ENCODE results near the gene TSPAN19. TPM values are rescaled to one million over a fixed set of nuclear protein-coding genes. Genes with fewer than 3 reads are reported as not detected.

Gene TSPAN19
- total RNA-seq, 1 experiment from 2014 or later: not detected

- Histone ChIP-seq H4K20me1 (ENCODE audit: insufficient read depth) (no peaks in the 10 kb centered on the region), H3K79me2 (ENCODE audit: low read depth) (no peaks in the 10 kb centered on the region), H3K4me2 (no peak overlapping the region), H3K27me3 (ENCODE audit: insufficient read depth, low read depth) (no peaks in the 10 kb centered on the region), H3K9me3 (ENCODE audit: insufficient read depth, low read depth) (no peaks in the 10 kb centered on the region), H3K4me1 (replicated peaks; ENCODE audit: insufficient read depth) (no peaks in the 10 kb centered on the region), H3F3A (ENCODE audit: insufficient read depth, low read depth) (no peaks in the 10 kb centered on the region), H3K27ac (no peak overlapping the region), H2AFZ (no peak overlapping the region), H3K4me3 (no peak overlapping the region), H3K9me2 (ENCODE audit: insufficient read depth) (no peaks in the 10 kb centered on the region), H3K36me3 (ENCODE audit: low read depth) (no peaks in the 10 kb centered on the region)
- intact Hi-C loops (cut with micrococcal nuclease; ENCODE audit: unreplicated experiment): no loop called here
- ChIA-PET CTCF (no interaction called here), POLR2A (ENCODE audit: unreplicated experiment) (no interaction called here)
- DNase-seq: no peak
- no TSS peak for BruUV-seq (replicated peaks)
- no peak for TF ChIP-seq CTCF (conservative IDR thresholded peaks at IDR 0.05)
- TF ChIP-seq EZH2 (IDR thresholded peaks at IDR 0.05; ENCODE audit: low read depth): no peak
Observed at GRCh38 chr12:85043829-85044228, 7.8 kb upstream of the TSPAN19 start.

- Histone ChIP-seq H3F3A (ENCODE audit: insufficient read depth, low read depth) (no peaks in the 10 kb centered on the region), H3K9me2 (ENCODE audit: insufficient read depth) (no peaks in the 10 kb centered on the region), H3K36me3 (ENCODE audit: low read depth) (no peaks in the 10 kb centered on the region), H4K20me1 (ENCODE audit: insufficient read depth) (no peaks in the 10 kb centered on the region), H3K4me1 (replicated peaks; ENCODE audit: insufficient read depth) (no peaks in the 10 kb centered on the region), H2AFZ (no peak overlapping the region), H3K27me3 (ENCODE audit: insufficient read depth, low read depth) (no peaks in the 10 kb centered on the region), H3K4me3 (no peak overlapping the region), H3K9me3 (ENCODE audit: insufficient read depth, low read depth) (no peaks in the 10 kb centered on the region), H3K79me2 (ENCODE audit: low read depth) (no peaks in the 10 kb centered on the region), H3K4me2 (no peak overlapping the region), H3K27ac (no peak overlapping the region)
- no peak for DNase-seq
- TF ChIP-seq CTCF (conservative IDR thresholded peaks at IDR 0.05): no peak
- no peak for TF ChIP-seq EZH2 (IDR thresholded peaks at IDR 0.05; ENCODE audit: low read depth)
- intact Hi-C loops (cut with micrococcal nuclease; ENCODE audit: unreplicated experiment): no loop called here
- POLR2A ChIA-PET (ENCODE audit: unreplicated experiment): no interaction called here
- no TSS peak for BruUV-seq (replicated peaks)
- CTCF ChIA-PET: no interaction called here
Observed at GRCh38 chr12:85041395-85041794, 5.3 kb upstream of the TSPAN19 start.

GRCh38 chr12:85036733-85037132 is 656 bp upstream of the TSPAN19 start:
- Histone ChIP-seq H3K4me2 (peak overlapping the region; percentile 85), H4K20me1 (ENCODE audit: insufficient read depth) (no peaks in the 10 kb centered on the region), H3K79me2 (ENCODE audit: low read depth) (no peaks in the 10 kb centered on the region), H3K4me3 (peak overlapping the region; percentile 60), H3K9me2 (ENCODE audit: insufficient read depth) (no peaks in the 10 kb centered on the region), H3K27me3 (ENCODE audit: insufficient read depth, low read depth) (no peaks in the 10 kb centered on the region), H3K4me1 (replicated peaks; ENCODE audit: insufficient read depth) (no peaks in the 10 kb centered on the region; the same call in 1 of the 2 replicates), H3K36me3 (ENCODE audit: low read depth) (no peaks in the 10 kb centered on the region), H2AFZ (peak overlapping the region; percentile 88), H3K9me3 (ENCODE audit: insufficient read depth, low read depth) (no peaks in the 10 kb centered on the region), H3F3A (ENCODE audit: insufficient read depth, low read depth) (no peaks in the 10 kb centered on the region), H3K27ac (no peak overlapping the region)
- ChIA-PET CTCF (no interaction called here), POLR2A (ENCODE audit: unreplicated experiment) (no interaction called here)
- intact Hi-C loops (cut with micrococcal nuclease; ENCODE audit: unreplicated experiment): no loop called here
- TSS peak; percentile 54 for BruUV-seq (replicated peaks)
- no peak for TF ChIP-seq EZH2 (IDR thresholded peaks at IDR 0.05; ENCODE audit: low read depth)
- TF ChIP-seq CTCF (conservative IDR thresholded peaks at IDR 0.05): no peak
- DNase-seq: no peak

Measured in PC-9 (cell line).